Measurements from ENCODE around the gene NPPA. TPM values are rescaled to one million over a fixed set of nuclear protein-coding genes. Genes with fewer than 3 reads are reported as not detected.

NPPA gene
- total and polyA plus RNA-seq, 3 donors from 2014 or later, result not detected

DNA sequence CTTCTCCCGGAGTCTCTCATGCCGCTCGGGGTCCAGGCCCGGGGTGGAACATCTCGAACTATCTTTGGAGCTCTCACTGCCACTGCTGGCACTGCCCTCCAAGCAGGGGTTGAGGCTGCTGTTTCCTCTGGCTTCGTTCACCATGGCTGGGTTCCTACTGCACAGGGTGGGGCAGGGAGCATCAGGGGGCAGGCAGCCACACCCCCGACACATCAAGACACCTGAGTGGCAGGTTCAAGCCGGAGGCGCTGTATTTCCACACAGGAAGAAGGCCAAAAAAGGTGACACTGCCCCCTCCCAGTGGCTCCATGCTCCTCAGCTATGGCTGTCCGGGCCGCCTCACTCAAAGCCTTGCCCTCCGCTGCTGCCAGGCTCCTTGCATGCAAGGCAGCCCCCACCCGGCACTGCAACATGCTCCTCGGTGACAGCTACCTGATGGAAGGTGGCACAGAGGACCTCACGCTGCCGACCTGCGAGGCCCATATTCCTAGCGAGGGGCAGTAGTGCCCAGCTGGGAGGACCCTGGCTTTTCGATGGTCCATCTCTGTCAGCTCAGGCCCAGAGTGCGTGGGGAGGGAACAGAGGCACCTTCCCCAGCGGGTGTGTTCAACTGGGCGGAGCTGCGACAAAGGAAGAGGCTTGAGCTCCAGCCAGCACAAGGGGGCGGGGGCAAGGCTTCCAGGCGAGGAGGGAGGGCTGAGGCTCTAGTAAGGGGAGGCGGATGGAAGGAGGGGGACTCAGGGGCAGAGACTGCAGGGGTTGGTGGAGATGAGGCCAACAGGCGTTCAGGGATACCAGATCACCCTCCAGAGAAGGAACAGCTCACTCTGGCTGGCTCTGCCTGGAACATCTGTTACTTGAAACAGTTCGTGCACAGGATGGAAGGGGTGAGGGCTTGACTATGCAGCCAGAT lies 44.4 kb downstream of the NPPA start:
- intact Hi-C loops (cut with DNase I; ENCODE audit: low total_unique reads), result loop anchor here (10.0 kb wide), 1 partner anchor 68 kb away; the partner anchor contains the start of gene AGTRAP
- 12 to 15% methylated on average over 21 to 28 of the region's 28 CpGs for WGBS, 2 donors

DNA sequence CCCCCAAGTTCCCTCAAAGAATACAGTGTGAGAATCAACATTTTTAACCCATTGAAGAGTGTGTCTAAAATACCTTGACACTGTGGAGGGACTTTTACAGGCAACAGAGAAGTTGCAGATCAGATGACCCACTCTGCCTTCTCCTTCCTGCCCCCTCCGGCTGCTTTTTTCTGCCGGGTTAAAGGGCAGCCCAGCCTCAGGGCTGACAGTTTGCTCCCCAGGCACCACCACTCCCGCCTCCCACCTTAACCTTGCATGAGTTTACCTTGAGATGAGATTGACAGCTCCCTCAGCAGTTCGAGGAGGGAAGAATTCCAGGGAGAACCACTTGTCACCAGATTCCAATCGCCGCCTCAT lies 45.0 kb downstream of the NPPA start:
- intact Hi-C loops (cut with DNase I; ENCODE audit: low total_unique reads), result loop anchor here (10.0 kb wide), 1 partner anchor 68 kb away; the partner anchor contains the start of gene AGTRAP
- peak; percentile 45 for DNase-seq
- H3K27ac ChIP-seq, result peak overlapping the region; percentile 94 to 95
- no peaks in the 10 kb centered on the region for H3K27me3 ChIP-seq
- no peaks in the 10 kb centered on the region for H3K36me3 ChIP-seq (ENCODE audit: low read depth, missing control alignments)
- H3K4me3 ChIP-seq, result peak overlapping the region; percentile 49 to 70
- WGBS, 2 donors, result 14 to 37% methylated on average over 6 of the region's 6 CpGs
- no peaks in the 10 kb centered on the region for H3K9me3 ChIP-seq
- peaks cover 29% of the 10 kb centered on the region for H3K4me1 ChIP-seq
- TF ChIP-seq, protein P1, sequence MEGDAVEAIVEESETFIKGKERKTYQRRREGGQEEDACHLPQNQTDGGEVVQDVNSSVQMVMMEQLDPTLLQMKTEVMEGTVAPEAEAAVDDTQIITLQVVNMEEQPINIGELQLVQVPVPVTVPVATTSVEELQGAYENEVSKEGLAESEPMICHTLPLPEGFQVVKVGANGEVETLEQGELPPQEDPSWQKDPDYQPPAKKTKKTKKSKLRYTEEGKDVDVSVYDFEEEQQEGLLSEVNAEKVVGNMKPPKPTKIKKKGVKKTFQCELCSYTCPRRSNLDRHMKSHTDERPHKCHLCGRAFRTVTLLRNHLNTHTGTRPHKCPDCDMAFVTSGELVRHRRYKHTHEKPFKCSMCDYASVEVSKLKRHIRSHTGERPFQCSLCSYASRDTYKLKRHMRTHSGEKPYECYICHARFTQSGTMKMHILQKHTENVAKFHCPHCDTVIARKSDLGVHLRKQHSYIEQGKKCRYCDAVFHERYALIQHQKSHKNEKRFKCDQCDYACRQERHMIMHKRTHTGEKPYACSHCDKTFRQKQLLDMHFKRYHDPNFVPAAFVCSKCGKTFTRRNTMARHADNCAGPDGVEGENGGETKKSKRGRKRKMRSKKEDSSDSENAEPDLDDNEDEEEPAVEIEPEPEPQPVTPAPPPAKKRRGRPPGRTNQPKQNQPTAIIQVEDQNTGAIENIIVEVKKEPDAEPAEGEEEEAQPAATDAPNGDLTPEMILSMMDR (IDR thresholded peaks at IDR 0.05), result no peak
- no peak for TF ChIP-seq POLR2A (IDR thresholded peaks at IDR 0.05)

More for the DNA sequence above, 44.4 kb downstream of the NPPA start:
- peak overlapping the region; percentile 94 to 95 for H3K27ac ChIP-seq
- peak overlapping the region; percentile 49 to 70 for H3K4me3 ChIP-seq
- H3K27me3 ChIP-seq, result no peaks in the 10 kb centered on the region
- H3K36me3 ChIP-seq (ENCODE audit: low read depth, missing control alignments), result no peaks in the 10 kb centered on the region
- H3K4me1 ChIP-seq, result peaks cover 27% of the 10 kb centered on the region
- H3K9me3 ChIP-seq, result no peaks in the 10 kb centered on the region
- peak; percentile 96 for DNase-seq
- no peak for TF ChIP-seq POLR2A (IDR thresholded peaks at IDR 0.05)

DNA sequence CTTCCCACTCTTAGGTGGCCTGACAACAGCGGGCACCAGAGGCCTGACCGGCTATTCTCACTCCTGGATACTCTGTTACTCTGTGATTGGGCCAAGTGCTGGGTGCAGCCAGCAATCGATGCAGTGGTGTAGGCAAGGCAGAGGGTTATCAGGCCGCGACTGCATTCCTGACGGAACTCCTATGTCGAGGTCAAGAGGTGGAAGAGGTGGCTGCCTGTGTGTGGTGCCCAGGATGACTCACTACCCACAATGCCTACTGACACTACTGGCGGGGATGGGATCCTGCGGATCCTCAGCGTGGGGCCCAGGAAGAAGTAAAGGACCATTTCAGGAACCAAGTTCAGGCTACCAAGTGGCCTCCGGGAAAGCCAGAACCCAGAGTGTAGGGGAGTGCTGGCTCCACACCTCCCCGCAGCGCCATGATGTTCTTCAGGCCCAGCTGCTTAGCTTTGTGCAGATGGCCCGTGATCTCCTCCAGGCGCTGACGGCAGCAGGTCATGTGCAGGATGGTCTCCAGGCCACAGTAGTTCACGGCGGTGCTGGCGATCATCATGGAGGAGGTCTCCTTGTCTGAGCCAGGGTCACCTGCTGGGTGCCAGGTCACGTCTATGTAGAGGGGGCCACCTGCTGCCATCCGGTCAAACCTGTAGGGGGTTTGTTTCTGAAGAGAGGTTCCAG lies 46.7 kb downstream of the NPPA start:
- Histone ChIP-seq H3K27me3 (no peaks in the 10 kb centered on the region), H3K9me3 (no peaks in the 10 kb centered on the region), H3K27ac (no peak overlapping the region), H3K4me3 (no peak overlapping the region), H3K36me3 (ENCODE audit: low read depth, missing control alignments) (no peaks in the 10 kb centered on the region), H3K4me1 (peaks cover 34% of the 10 kb centered on the region)
- TF ChIP-seq, protein P1 (IDR thresholded peaks at IDR 0.05), result no peak
- no peak for TF ChIP-seq POLR2A (IDR thresholded peaks at IDR 0.05)
- 88 to 91% methylated on average over 21 of the region's 21 CpGs for WGBS, 2 donors
- intact Hi-C loops (cut with DNase I; ENCODE audit: low total_unique reads), result loop anchor here (10.0 kb wide), 1 partner anchor 66 kb away; the partner anchor contains the start of gene AGTRAP
- no peak for DNase-seq

DNA sequence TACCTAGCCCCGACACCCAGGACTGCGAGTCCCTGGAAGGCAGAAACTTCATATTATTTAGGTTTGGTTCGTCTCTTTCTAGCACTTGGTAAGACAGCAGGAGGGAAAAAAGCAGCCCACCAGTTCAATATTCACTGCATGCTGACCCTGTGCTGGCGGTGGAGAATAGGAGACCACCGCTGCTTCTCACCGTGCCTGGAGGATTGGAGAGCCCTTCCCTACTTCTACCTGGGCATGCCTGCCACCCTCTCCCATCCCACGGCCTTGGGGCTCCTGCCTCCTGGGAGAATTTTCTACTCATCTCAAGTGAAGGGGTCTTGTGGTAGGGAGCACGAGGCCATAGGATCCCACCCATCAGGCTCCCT lies 47.2 kb downstream of the NPPA start:
- WGBS, 2 donors, result 80 to 92% methylated on average over 8 of the region's 8 CpGs
- DNase-seq, result no peak
- intact Hi-C loops (cut with DNase I; ENCODE audit: low total_unique reads), result loop anchor here (10.0 kb wide), 1 partner anchor 66 kb away; the partner anchor contains the start of gene AGTRAP
- Histone ChIP-seq H3K4me3 (no peak overlapping the region), H3K9me3 (no peaks in the 10 kb centered on the region), H3K36me3 (ENCODE audit: low read depth, missing control alignments) (no peaks in the 10 kb centered on the region), H3K27ac (no peak overlapping the region), H3K27me3 (no peaks in the 10 kb centered on the region), H3K4me1 (peaks cover 34% of the 10 kb centered on the region)
- TF ChIP-seq, protein P1 (IDR thresholded peaks at IDR 0.05), result no peak
- no peak for TF ChIP-seq POLR2A (IDR thresholded peaks at IDR 0.05)

DNA sequence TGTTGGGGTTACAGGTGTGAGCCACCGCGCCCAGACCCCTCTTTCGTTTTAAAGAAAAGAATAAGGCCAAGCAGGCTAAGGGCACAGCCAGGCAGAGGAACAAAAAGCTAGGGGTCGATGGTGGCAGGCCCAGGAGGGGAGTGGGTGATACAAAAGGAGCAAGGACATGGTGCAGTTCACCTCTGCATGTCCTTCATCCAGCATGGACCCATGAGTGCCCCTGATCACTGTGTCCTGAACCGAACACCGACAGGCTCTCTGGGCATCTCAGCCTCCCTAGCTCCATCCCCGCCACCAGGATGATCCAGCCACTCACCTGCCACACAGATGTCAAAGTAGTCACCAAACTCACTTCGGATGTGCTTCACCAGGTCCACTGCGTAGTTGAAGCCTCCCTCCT lies 47.7 kb downstream of the NPPA start:
- intact Hi-C loops (cut with DNase I; ENCODE audit: low total_unique reads), result loop anchor here (10.0 kb wide), 1 partner anchor 65 kb away; the partner anchor contains the start of gene AGTRAP
- 94 to 97% methylated on average over 9 of the region's 9 CpGs for WGBS, 2 donors
- Histone ChIP-seq H3K27ac (no peak overlapping the region), H3K9me3 (no peaks in the 10 kb centered on the region), H3K4me1 (peaks cover 34% of the 10 kb centered on the region), H3K36me3 (ENCODE audit: low read depth, missing control alignments) (no peaks in the 10 kb centered on the region), H3K27me3 (no peaks in the 10 kb centered on the region), H3K4me3 (no peak overlapping the region)
- no peak for DNase-seq
- TF ChIP-seq POLR2A (IDR thresholded peaks at IDR 0.05), result no peak
- TF ChIP-seq, protein P1 (IDR thresholded peaks at IDR 0.05), result no peak
